HepG2 (cell line): Measurements from ENCODE around the gene KIRREL3. TPM values are rescaled to one million over a fixed set of nuclear protein-coding genes. Genes with fewer than 3 reads are reported as not detected.

Experiments
- ATAC-seq: fragments of 200-7000 bp; cut with Tn5 transposase; 3 replicates; pipeline ENCODE4 v1.9.1; 2020; ENCODE audit warnings: mild to moderate bottlenecking, moderate library complexity
- BruUV-seq: library from RNA; stranded (reverse); fragments of 400-500 nt; replicated peaks from 2 replicates; lab custom pipeline; 2021; lab: Mats Ljungman, UMichigan
- CTCF ChIA-PET: fragments of 300-600 bp; formaldehyde crosslinking; extraction: SDS; loops from one replicate; lab custom pipeline; 2021; ENCODE audit warnings: low total read pairs, inconsistent platforms, low intra/inter-chr PET ratio; lab: Yijun Ruan, JAX
- POLR2A ChIA-PET: fragments of 350-600 bp; sonication (Branson Sonifier 250); formaldehyde crosslinking; loops from one replicate; lab custom pipeline; 2020; ENCODE audit warnings: antibody characterized with exemption, inconsistent platforms; lab: Yijun Ruan, JAX
- DNase-seq: peaks from one replicate; pipeline ENCODE4 v3.0.0-alpha.2; 2015; ENCODE audit warnings: low spot score
- FAIRE-seq: peaks from 3 replicates; lab custom pipeline; 2011; peaks lifted over from hg19 to GRCh38; lab: Jason Lieb, UNC
- H2AFZ ChIP-seq: one replicate; pipeline ENCODE4 v1.6.1; 2011; ENCODE audit warnings: low read length, inconsistent platforms
- H3K27ac ChIP-seq: fragments of 300-600 bp; 3 replicates; pipeline ENCODE4 v1.8.0; 2011; ENCODE audit warnings: mixed run types, mild to moderate bottlenecking, mixed read lengths, low read length, inconsistent platforms; ENCODE audit not compliant: insufficient read depth; ENCODE audit errors: extremely low read length
- H3K27me3 ChIP-seq, 2 experiments: fragments of 200-600 bp in 1 of 2; 2 replicates in 1 of 2; 3 replicates in 1 of 2; pipeline versions ENCODE4 v1.6.0 to v1.8.0; 2011; ENCODE audit warnings: low read length in 2 of 2, mild to moderate bottlenecking in 2 of 2, moderate library complexity in 2 of 2, inconsistent platforms in 1 of 2; ENCODE audit not compliant: insufficient read depth in 2 of 2, control insufficient read depth in 1 of 2
- H3K36me3 ChIP-seq, 2 experiments: fragments of 200-600 bp in 1 of 2; replicated peaks in 1 of 2; 2 replicates in 1 of 2; 3 replicates in 1 of 2; pipeline versions ENCODE4 v1.5.1 to v1.8.0; 2011; ENCODE audit warnings: low read length in 2 of 2, inconsistent platforms in 1 of 2; ENCODE audit not compliant: insufficient read depth in 2 of 2, control insufficient read depth in 1 of 2
- H3K4me1 ChIP-seq: 2 replicates; pipeline ENCODE4 v1.5.1; 2012; ENCODE audit warnings: low read length, inconsistent platforms; ENCODE audit not compliant: insufficient read depth
- H3K4me2 ChIP-seq: 2 replicates; pipeline ENCODE4 v1.6.0; 2011; ENCODE audit warnings: low read depth, low read length, inconsistent platforms
- H3K4me3 ChIP-seq, 3 experiments: fragments of 200-600 bp in 1 of 3; sonication (generic), shearing (Covaris generic) in 1 of 3; replicated peaks in 1 of 3; 2 replicates each; pipeline ENCODE4 v1.5.1; 2011 to 2016; ENCODE audit warnings: low read length in 3 of 3, inconsistent platforms in 2 of 3, low read depth in 2 of 3, mild to moderate bottlenecking in 2 of 3, control low read depth in 1 of 3, mixed read lengths in 1 of 3; ENCODE audit not compliant: insufficient read depth in 1 of 3
- H3K79me2 ChIP-seq: one replicate; pipeline ENCODE4 v1.6.1; 2011; ENCODE audit warnings: low read length, inconsistent platforms; ENCODE audit not compliant: insufficient read depth
- H3K9ac ChIP-seq: 2 replicates; pipeline ENCODE4 v1.6.0; 2011; ENCODE audit warnings: mild to moderate bottlenecking, low read depth, low read length, inconsistent platforms; ENCODE audit not compliant: insufficient read depth
- H3K9me3 ChIP-seq: 2 replicates; pipeline ENCODE4 v1.5.1; 2012; ENCODE audit warnings: mild to moderate bottlenecking, low read length
- H4K20me1 ChIP-seq: 2 replicates; pipeline ENCODE4 v1.6.0; 2011; ENCODE audit warnings: inconsistent platforms, mild to moderate bottlenecking, low read length, moderate library complexity; ENCODE audit not compliant: insufficient read depth
- CCDC6 ChIP-seq: sonication (generic); formaldehyde crosslinking; IDR thresholded peaks from 2 replicates; pipeline ENCODE4 v1.8.1; 2022; ENCODE audit warnings: mild to moderate bottlenecking, missing genetic modification reagents, moderate library complexity
- CREB1 ChIP-seq, 2 experiments: fragments of 450-650 bp in 1 of 2; IDR thresholded peaks; 2 replicates each; pipeline ENCODE4 v1.6.1; 2016 to 2017; ENCODE audit warnings: control low read depth in 1 of 2, mild to moderate bottlenecking in 1 of 2, missing compliant biosample characterization in 1 of 2, missing genetic modification characterization in 1 of 2
- EEA1 ChIP-seq: sonication (generic); formaldehyde crosslinking; IDR thresholded peaks from 2 replicates; pipeline ENCODE4 v1.5.1; 2020; ENCODE audit warnings: mild to moderate bottlenecking, missing genetic modification reagents, borderline replicate concordance
- IRX3 ChIP-seq: sonication (generic); formaldehyde crosslinking; IDR thresholded peaks from 2 replicates; pipeline ENCODE4 v1.8.1; 2023; ENCODE audit warnings: mild to moderate bottlenecking, low read depth, missing genetic modification reagents, borderline replicate concordance
- MLLT10 ChIP-seq: sonication (generic); formaldehyde crosslinking; IDR thresholded peaks from 2 replicates; pipeline ENCODE4 v1.4.0; 2020; ENCODE audit warnings: missing genetic modification reagents
- PHF5A ChIP-seq: IDR thresholded peaks from one replicate; pipeline ENCODE4 v1.6.1; 2018; ENCODE audit warnings: low read depth, missing genetic modification reagents; ENCODE audit not compliant: unreplicated experiment
- SATB2 ChIP-seq: sonication (generic); formaldehyde crosslinking; IDR thresholded peaks from 2 replicates; pipeline ENCODE4 v1.5.0; 2020; ENCODE audit warnings: missing genetic modification reagents
- SMARCC2 ChIP-seq: fragments of 450-650 bp; IDR thresholded peaks from 2 replicates; pipeline ENCODE4 v1.6.1; 2017; ENCODE audit warnings: antibody characterized with exemption, mild to moderate bottlenecking
- SRSF4 ChIP-seq: fragments of 200-400 bp; formaldehyde crosslinking; IDR thresholded peaks from one replicate; pipeline ENCODE4 v1.6.1; 2018; ENCODE audit warnings: mild to moderate bottlenecking, low read depth, low read length, moderate library complexity; ENCODE audit not compliant: poor library complexity, severe bottlenecking
- SUZ12 ChIP-seq: fragments of 150-350 bp; IDR thresholded peaks from 2 replicates; pipeline ENCODE4 v1.6.1; 2014; ENCODE audit warnings: low read depth, low read length
- ZNF225 ChIP-seq: sonication (generic); formaldehyde crosslinking; IDR thresholded peaks from 2 replicates; pipeline ENCODE4 v1.4.0; 2020; ENCODE audit warnings: mild to moderate bottlenecking, missing genetic modification reagents
- ZNF496 ChIP-seq: sonication (generic); formaldehyde crosslinking; IDR thresholded peaks from 2 replicates; pipeline ENCODE4 v1.8.1; 2023; ENCODE audit warnings: mild to moderate bottlenecking, moderate library complexity, missing genetic modification reagents; ENCODE audit not compliant: insufficient replicate concordance
- ZNF629 ChIP-seq: sonication (generic); formaldehyde crosslinking; conservative IDR thresholded peaks from 2 replicates; pipeline ENCODE4 v1.5.0; 2020; ENCODE audit warnings: missing genetic modification reagents
- ZNF652 ChIP-seq: IDR thresholded peaks from 2 replicates; pipeline ENCODE4 v1.6.1; 2016; ENCODE audit warnings: low read depth, borderline replicate concordance
- ZNF782 ChIP-seq: sonication (generic); formaldehyde crosslinking; IDR thresholded peaks from 2 replicates; pipeline ENCODE4 v1.4.0; 2020; ENCODE audit warnings: missing genetic modification reagents, mild to moderate bottlenecking, borderline replicate concordance
- WGBS: methylation state at CpG from one replicate; pipeline ENCODE4 v1.1.6; 2017; ENCODE audit warnings: low lambda C conversion rate; 5-methylcytosine and 5-hydroxymethylcytosine counted together
- in situ Hi-C: cut with HindIII; loops from 2 replicates; pipeline ENCODE4 v1.10.0; 2017; ENCODE audit warnings: low pct_unique_long_range_greater_than_20kb; ENCODE audit not compliant: extremely low pct_ligation_motif_present
- intact Hi-C: fragments of 100-400 bp; cut with micrococcal nuclease; formaldehyde crosslinking; loops from one replicate; pipeline ENCODE4 v1.10.0; 2022; ENCODE audit not compliant: unreplicated experiment
- polyA plus RNA-seq, 8 experiments: library from polyadenylated mRNA; depleted of rRNA in 3 of 8; stranded (reverse) in 7 of 8; unstranded in 1 of 8; fragments of >200 nt; fragmentation: Illumina TruSeq in 4 of 8; extraction: Trizol in 4 of 8; gene quantifications; 2 replicates each; pipeline versions ENCODE4 v1.2.1 to v1.2.3, GENCODE V29; 2011 to 2016; ENCODE audit warnings: low read depth in 4 of 8, missing spikeins in 1 of 8, mixed read lengths in 1 of 8; ENCODE audit not compliant: insufficient read depth in 1 of 8
- total RNA-seq, 5 experiments: library from RNA; depleted of rRNA; stranded (reverse); fragments of >200 nt; fragmentation: Illumina TruSeq; extraction: Trizol; gene quantifications; 2 replicates each; pipeline ENCODE4 v1.2.3, GENCODE V29; 2016; ENCODE audit warnings: low read depth in 1 of 5
- TF ChIP-seq, protein P1 (sequence below): sonication (generic); formaldehyde crosslinking; conservative IDR thresholded peaks from 2 replicates; pipeline ENCODE4 v1.8.0; 2022; ENCODE audit warnings: mild to moderate bottlenecking, moderate library complexity, missing genetic modification reagents

KIRREL3 gene
- total and polyA plus RNA-seq, 2 of the 13 experiments (the other 11 are each of a cell fraction or from before 2014, with no cell fraction given): not detected

GRCh38 chr11:126682590-126682989, 318.0 kb downstream of the KIRREL3 start:
- peaks cover 3 to 38% of the 10 kb centered on the region in 2 experiments; a peak in 2 of 5 replicates for H3K27me3 ChIP-seq
- H3K79me2 ChIP-seq: no peaks in the 10 kb centered on the region
- in situ Hi-C loops (no loop called here), intact Hi-C loops (no loop called here)
- H3K27ac ChIP-seq: no peak overlapping the region
- DNase-seq: no peak
- no peaks in the 10 kb centered on the region for H3K4me1 ChIP-seq
- H3K4me2 ChIP-seq: no peak overlapping the region
- no peaks in the 10 kb centered on the region for H3K9me3 ChIP-seq
- TF ChIP-seq IRX3 (CRISPR knock-in tag) (no peak), ZNF652 (no peak), ZNF496 (no peak)
- H3K9ac ChIP-seq: no peak overlapping the region
- no peaks in the 10 kb centered on the region for H4K20me1 ChIP-seq
- ChIA-PET POLR2A (no interaction called here), CTCF (no interaction called here)
- no peak overlapping the region for H3K4me3 ChIP-seq
- no peaks in the 10 kb centered on the region for H3K36me3 ChIP-seq
- 19% methylated on average over 6 of the region's 8 CpGs for WGBS
- FAIRE-seq: no peak
- ATAC-seq: no peak
- no TSS peak for BruUV-seq
- no peak overlapping the region for H2AFZ ChIP-seq

DNA sequence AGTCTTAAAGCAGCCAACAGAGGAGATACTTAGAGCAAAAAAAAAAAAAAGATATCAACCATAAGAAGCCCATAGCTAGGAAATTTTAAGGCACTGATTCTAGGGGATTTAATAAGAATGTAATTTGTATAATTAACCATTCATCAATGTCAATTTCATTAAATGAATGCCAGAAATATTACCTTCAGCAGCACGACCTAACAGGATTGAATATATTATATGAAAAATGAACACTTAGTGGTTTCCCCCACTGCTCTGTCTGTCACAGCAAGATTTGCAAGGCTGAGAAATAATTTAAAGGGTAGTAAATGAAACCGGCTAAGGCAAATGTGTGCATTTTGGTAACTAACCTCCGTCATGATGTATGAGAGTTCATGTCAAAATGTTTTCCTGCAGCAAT, 319.9 kb downstream of the KIRREL3 start:
- POLR2A ChIA-PET: no interaction called here
- DNase-seq: no peak
- TF ChIP-seq CREB1 (IDR thresholded peaks at IDR 0.05) (no peak), CREB1 (CRISPR knock-in tag; IDR thresholded peaks at IDR 0.05) (no peak), SRSF4 (no peak), PHF5A (CRISPR knock-in tag) (no peak), ZNF225 (no peak), ZNF782 (CRISPR knock-in tag) (no peak), MLLT10 (CRISPR knock-in tag) (no peak), SMARCC2 (no peak), ZNF629 (CRISPR knock-in tag) (no peak), SUZ12 (no peak), EEA1 (no peak), SATB2 (CRISPR knock-in tag) (no peak), CCDC6 (CRISPR knock-in tag) (no peak)
- TF ChIP-seq, protein P1, sequence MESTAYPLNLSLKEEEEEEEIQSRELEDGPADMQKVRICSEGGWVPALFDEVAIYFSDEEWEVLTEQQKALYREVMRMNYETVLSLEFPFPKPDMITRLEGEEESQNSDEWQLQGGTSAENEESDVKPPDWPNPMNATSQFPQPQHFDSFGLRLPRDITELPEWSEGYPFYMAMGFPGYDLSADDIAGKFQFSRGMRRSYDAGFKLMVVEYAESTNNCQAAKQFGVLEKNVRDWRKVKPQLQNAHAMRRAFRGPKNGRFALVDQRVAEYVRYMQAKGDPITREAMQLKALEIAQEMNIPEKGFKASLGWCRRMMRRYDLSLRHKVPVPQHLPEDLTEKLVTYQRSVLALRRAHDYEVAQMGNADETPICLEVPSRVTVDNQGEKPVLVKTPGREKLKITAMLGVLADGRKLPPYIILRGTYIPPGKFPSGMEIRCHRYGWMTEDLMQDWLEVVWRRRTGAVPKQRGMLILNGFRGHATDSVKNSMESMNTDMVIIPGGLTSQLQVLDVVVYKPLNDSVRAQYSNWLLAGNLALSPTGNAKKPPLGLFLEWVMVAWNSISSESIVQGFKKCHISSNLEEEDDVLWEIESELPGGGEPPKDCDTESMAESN (CRISPR knock-in tag): no peak
- WGBS: 15% methylated on average over 3 of the region's 3 CpGs
- Histone ChIP-seq H3K9ac (no peak overlapping the region), H3K4me2 (no peak overlapping the region), H3K9me3 (no peaks in the 10 kb centered on the region), H3K4me1 (no peaks in the 10 kb centered on the region), H3K36me3 (no peaks in the 10 kb centered on the region), H3K27me3 (peaks cover 3 to 31% of the 10 kb centered on the region in 2 experiments; a peak in 4 of 5 replicates), H3K79me2 (no peaks in the 10 kb centered on the region), H2AFZ (no peak overlapping the region), H4K20me1 (no peaks in the 10 kb centered on the region), H3K27ac (no peak overlapping the region), H3K4me3 (no peak overlapping the region)
- ATAC-seq: no peak
- CTCF ChIA-PET: no interaction called here
- BruUV-seq: no TSS peak
- intact Hi-C loops: no loop called here
- in situ Hi-C loops: no loop called here
- FAIRE-seq: no peak
